H9 (cell line): ENCODE data around the gene PCDH9. TPM values are rescaled to one million over a fixed set of nuclear protein-coding genes. Genes with fewer than 3 reads are reported as not detected.
"Not testable (repeated sequence)": the region's sequence is repeated elsewhere in the genome, so short reads cannot be mapped to it uniquely, and the experiment has no call there.

Experiments used
- DNase-seq: peaks from one replicate; pipeline ENCODE4 v3.0.0-alpha.2; 2017
- H2AFZ ChIP-seq: one replicate; pipeline ENCODE4 v1.6.1; 2013; ENCODE audit warnings: mild to moderate bottlenecking, low read length, control low read depth, moderate library complexity
- H2AK5ac ChIP-seq: 2 replicates; pipeline ENCODE4 v1.6.1; 2013; ENCODE audit warnings: low read length, control low read depth, mixed read lengths; ENCODE audit not compliant: insufficient read length
- H2BK120ac ChIP-seq: one replicate; pipeline ENCODE4 v1.6.1; 2013; ENCODE audit warnings: low read depth, mild to moderate bottlenecking, low read length, control low read depth, inconsistent platforms; ENCODE audit not compliant: poor library complexity, severe bottlenecking
- H2BK12ac ChIP-seq: 2 replicates; pipeline ENCODE4 v1.6.1; 2013; ENCODE audit warnings: low read length, control low read depth, mixed read lengths, low read depth; ENCODE audit not compliant: insufficient read length
- H2BK15ac ChIP-seq: 2 replicates; pipeline ENCODE4 v1.6.1; 2013; ENCODE audit warnings: low read depth, low read length, control low read depth
- H2BK20ac ChIP-seq: one replicate; pipeline ENCODE4 v1.6.1; 2013; ENCODE audit warnings: low read depth, mild to moderate bottlenecking, low read length, control low read depth, inconsistent platforms; ENCODE audit not compliant: poor library complexity, severe bottlenecking
- H2BK5ac ChIP-seq: 2 replicates; pipeline ENCODE4 v1.6.1; 2013; ENCODE audit warnings: low read length, control low read depth, mixed read lengths; ENCODE audit not compliant: insufficient read length
- H3K14ac ChIP-seq: 2 replicates; pipeline ENCODE4 v1.6.1; 2013; ENCODE audit warnings: low read length, control low read depth; ENCODE audit not compliant: insufficient read depth
- H3K18ac ChIP-seq: 2 replicates; pipeline ENCODE4 v1.6.1; 2013; ENCODE audit warnings: low read depth, mild to moderate bottlenecking, mixed read lengths, low read length, control low read depth; ENCODE audit not compliant: insufficient read length
- H3K23ac ChIP-seq: 2 replicates; pipeline ENCODE4 v1.6.1; 2013; ENCODE audit warnings: low read length, control low read depth, mixed read lengths, low read depth; ENCODE audit not compliant: insufficient read length
- H3K23me2 ChIP-seq: 2 replicates; pipeline ENCODE4 v1.6.1; 2013; ENCODE audit warnings: low read depth, mild to moderate bottlenecking, mixed read lengths, low read length, control low read depth; ENCODE audit not compliant: insufficient read length, poor library complexity, severe bottlenecking
- H3K27ac ChIP-seq: 2 replicates; pipeline ENCODE4 v1.5.1; 2013; ENCODE audit warnings: low read length, control low read depth, mixed read lengths, low read depth; ENCODE audit not compliant: insufficient read length
- H3K27me3 ChIP-seq: 2 replicates; pipeline ENCODE4 v1.6.1; 2013; ENCODE audit warnings: low read length, control low read depth, inconsistent platforms; ENCODE audit not compliant: insufficient read depth
- H3K4ac ChIP-seq: 2 replicates; pipeline ENCODE4 v1.6.1; 2013; ENCODE audit warnings: low read depth, mild to moderate bottlenecking, control low read depth, inconsistent platforms, low read length, moderate library complexity
- H3K4me1 ChIP-seq: 2 replicates; pipeline ENCODE4 v1.6.1; 2013; ENCODE audit warnings: low read length, control low read depth, inconsistent platforms; ENCODE audit not compliant: insufficient read depth
- H3K4me2 ChIP-seq: 2 replicates; pipeline ENCODE4 v1.6.1; 2013; ENCODE audit warnings: low read length, control low read depth, mixed read lengths; ENCODE audit not compliant: insufficient read length, insufficient read depth
- H3K56ac ChIP-seq: 2 replicates; pipeline ENCODE4 v1.6.1; 2013; ENCODE audit warnings: low read depth, mild to moderate bottlenecking, mixed read lengths, low read length, control low read depth; ENCODE audit not compliant: insufficient read length
- H3K79me1 ChIP-seq: 2 replicates; pipeline ENCODE4 v1.6.1; 2013; ENCODE audit warnings: low read depth, mild to moderate bottlenecking, moderate library complexity, low read length, control low read depth, inconsistent platforms; ENCODE audit not compliant: insufficient read depth, poor library complexity, severe bottlenecking
- H3K79me2 ChIP-seq: 2 replicates; pipeline ENCODE4 v1.6.1; 2013; ENCODE audit warnings: low read length, control low read depth, inconsistent platforms; ENCODE audit not compliant: insufficient read depth
- H3K9ac ChIP-seq: 2 replicates; pipeline ENCODE4 v1.6.1; 2013; ENCODE audit warnings: low read length, control low read depth, mixed read lengths; ENCODE audit not compliant: insufficient read length; ENCODE audit errors: extremely low read depth
- H3K9me3 ChIP-seq: one replicate; pipeline ENCODE4 v1.6.1; 2013; ENCODE audit warnings: low read depth, low read length, inconsistent platforms; ENCODE audit not compliant: control insufficient read depth
- H3T11ph ChIP-seq: one replicate; pipeline ENCODE4 v1.6.1; 2013; ENCODE audit warnings: mild to moderate bottlenecking, low read length, control low read depth, inconsistent platforms
- H4K20me1 ChIP-seq: one replicate; pipeline ENCODE4 v1.6.1; 2013; ENCODE audit not compliant: control insufficient read depth, insufficient read length, insufficient read depth
- H4K5ac ChIP-seq: 2 replicates; pipeline ENCODE4 v1.6.1; 2013; ENCODE audit warnings: low read depth, mild to moderate bottlenecking, mixed read lengths, low read length, control low read depth; ENCODE audit not compliant: insufficient read length
- H4K8ac ChIP-seq: replicated peaks from 2 replicates; pipeline ENCODE4 v1.6.1; 2013; ENCODE audit warnings: low read length, control low read depth, mixed read lengths, low read depth; ENCODE audit not compliant: insufficient read length
- H4K91ac ChIP-seq: 2 replicates; pipeline ENCODE4 v1.6.1; 2013; ENCODE audit warnings: low read depth, mild to moderate bottlenecking, moderate library complexity, mixed read lengths, low read length, control low read depth; ENCODE audit not compliant: insufficient read length
- H3K27ac Mint-ChIP-seq, 3 experiments: 2 replicates in 2 of 3; 3 replicates in 1 of 3; pipeline ENCODE4 v1.8.0; 2020 to 2021; ENCODE audit warnings: mixed read lengths in 3 of 3, mild to moderate bottlenecking in 1 of 3, moderate library complexity in 1 of 3
- H3K27me3 Mint-ChIP-seq: 2 replicates; pipeline ENCODE4 v1.8.0; 2021; ENCODE audit warnings: low read depth, mild to moderate bottlenecking, moderate library complexity, mixed read lengths
- H3K36me3 Mint-ChIP-seq, 3 experiments: 2 replicates in 2 of 3; 3 replicates in 1 of 3; pipeline ENCODE4 v1.8.0; 2020 to 2021; ENCODE audit warnings: low read depth in 3 of 3, mixed read lengths in 3 of 3; ENCODE audit not compliant: insufficient read depth in 1 of 3
- H3K4me1 Mint-ChIP-seq, 2 experiments: 2 replicates each; pipeline ENCODE4 v1.8.0; 2020; ENCODE audit warnings: mixed read lengths in 2 of 2
- H3K4me3 Mint-ChIP-seq, 2 experiments: 2 replicates in 1 of 2; 3 replicates in 1 of 2; pipeline ENCODE4 v1.8.0; 2020 to 2021; ENCODE audit warnings: mild to moderate bottlenecking in 2 of 2, mixed read lengths in 2 of 2, moderate library complexity in 1 of 2
- H3K9me3 Mint-ChIP-seq, 2 experiments: 2 replicates in 1 of 2; 3 replicates in 1 of 2; pipeline ENCODE4 v1.8.0; 2020; ENCODE audit warnings: mild to moderate bottlenecking in 2 of 2, mixed read lengths in 2 of 2, moderate library complexity in 1 of 2
- CTCF ChIP-seq: fragments of 200-600 bp; sonication (generic); conservative IDR thresholded peaks from 3 replicates; pipeline ENCODE4 v1.8.0; 2021; ENCODE audit warnings: antibody characterized with exemption, mild to moderate bottlenecking
- WGBS: extraction: QIAGEN DNeasy Blood & Tissue Kit; methylation state at CpG from one replicate; pipeline ENCODE4 v1.1.7; 2013; ENCODE audit warnings: missing lambda C conversion rate, low lambda C conversion rate, mixed read lengths; ENCODE audit not compliant: insufficient read length; ENCODE audit errors: extremely low coverage; 5-methylcytosine and 5-hydroxymethylcytosine counted together
- total RNA-seq: library from RNA; stranded (reverse); gene quantifications from 2 replicates; pipeline ENCODE4 v1.2.1, GENCODE V29; 2021

Gene PCDH9
- total RNA-seq, 1 experiment from 2014 or later, result 0.11 TPM

DNA sequence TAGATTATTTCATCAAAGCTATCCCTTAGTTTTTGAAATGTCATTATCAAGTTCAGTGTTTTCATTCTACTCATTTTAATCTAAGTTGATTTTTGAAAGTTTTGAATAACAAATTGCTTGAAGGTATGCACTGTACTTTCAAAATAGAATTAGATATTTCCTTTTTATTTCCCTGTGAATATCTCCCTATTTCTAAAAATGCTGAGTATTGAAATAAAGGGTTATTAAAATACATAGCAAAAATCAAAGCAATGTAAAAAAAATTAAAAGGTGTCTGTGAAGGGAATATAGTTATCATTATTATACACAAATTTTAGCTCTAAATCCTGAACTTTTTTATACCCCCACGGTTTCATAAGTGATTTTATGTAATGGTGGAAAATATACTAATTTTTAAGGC is 967.8 kb downstream of the PCDH9 start:
- H3K79me1 ChIP-seq, result no peaks in the 10 kb centered on the region
- H2BK120ac ChIP-seq, result no peak overlapping the region
- H3K9me3 Mint-ChIP-seq, result peaks cover 19 to 22% of the 10 kb centered on the region in 2 experiments
- no CpG with 5 or more reads among the region's 1 CpG for WGBS
- no peak overlapping the region for H3K27ac ChIP-seq
- no peak overlapping the region for H2BK5ac ChIP-seq
- no peak overlapping the region for H4K8ac ChIP-seq
- no peak overlapping the region for H2AFZ ChIP-seq
- no peaks in the 10 kb centered on the region; the same call in none of the 2 replicates for H3K27me3 Mint-ChIP-seq
- H3K14ac ChIP-seq, result no peak overlapping the region
- H3K4me2 ChIP-seq, result no peak overlapping the region
- H4K5ac ChIP-seq, result no peak overlapping the region
- no peaks in the 10 kb centered on the region for H3K4me1 ChIP-seq
- no peak overlapping the region for H3K56ac ChIP-seq
- H3K79me2 ChIP-seq, result no peaks in the 10 kb centered on the region
- H2BK15ac ChIP-seq, result no peak overlapping the region
- no peak overlapping the region for H3K4me3 Mint-ChIP-seq
- H3K36me3 Mint-ChIP-seq, result peaks cover 0 to 12% (median 11%) of the 10 kb centered on the region in 3 experiments; a peak in 6 of 7 replicates
- no peak overlapping the region for H3K27ac Mint-ChIP-seq
- H3K9me3 ChIP-seq, result no peaks in the 10 kb centered on the region
- H3K4me1 Mint-ChIP-seq, result no peaks in the 10 kb centered on the region
- H3T11ph ChIP-seq, result no peak overlapping the region
- no peak overlapping the region for H2BK12ac ChIP-seq
- H2AK5ac ChIP-seq, result no peak overlapping the region
- no peaks in the 10 kb centered on the region for H3K23me2 ChIP-seq
- H3K9ac ChIP-seq, result no peak overlapping the region
- no peaks in the 10 kb centered on the region for H4K20me1 ChIP-seq
- no peak overlapping the region for H2BK20ac ChIP-seq
- no peak overlapping the region for H3K23ac ChIP-seq
- H3K27me3 ChIP-seq, result no peaks in the 10 kb centered on the region
- H3K18ac ChIP-seq, result no peak overlapping the region
- H3K4ac ChIP-seq, result no peak overlapping the region
- H4K91ac ChIP-seq, result no peak overlapping the region
- no peak for TF ChIP-seq CTCF
- no peak for DNase-seq

DNA sequence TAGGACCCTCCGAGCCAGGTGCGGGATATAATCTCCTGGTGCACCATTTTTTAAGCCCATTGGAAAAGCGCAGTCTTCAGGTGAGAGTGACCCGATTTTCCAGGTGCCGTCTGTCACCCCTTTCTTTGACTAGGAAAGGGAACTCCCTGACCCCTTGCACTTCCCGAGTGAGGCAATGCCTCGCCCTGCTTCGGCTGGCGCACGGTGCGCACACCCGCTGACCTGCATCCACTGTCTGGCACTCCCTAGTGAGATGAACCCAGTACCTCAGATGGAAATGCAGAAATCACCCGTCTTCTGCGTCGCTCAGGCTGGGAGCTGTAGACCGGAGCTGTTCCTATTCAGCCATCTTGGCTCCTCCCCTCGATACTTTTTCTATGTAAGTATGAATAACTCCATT is 970.7 kb downstream of the PCDH9 start:
- not testable (repeated sequence) for H3K9me3 ChIP-seq, H3K18ac ChIP-seq, H3K14ac ChIP-seq, H3K4me1 Mint-ChIP-seq, H2BK15ac ChIP-seq, H3K79me1 ChIP-seq, H3K27ac ChIP-seq, H4K5ac ChIP-seq, H3K27ac Mint-ChIP-seq, H2BK12ac ChIP-seq, H3K4ac ChIP-seq, H2AFZ ChIP-seq, DNase-seq, H3K9ac ChIP-seq, H4K20me1 ChIP-seq, H3K4me1 ChIP-seq, H3K4me3 Mint-ChIP-seq, H3K79me2 ChIP-seq, H3K27me3 Mint-ChIP-seq, H3K27me3 ChIP-seq, H2BK20ac ChIP-seq, H2BK120ac ChIP-seq, H3K23ac ChIP-seq, H2BK5ac ChIP-seq, H3K4me2 ChIP-seq, H4K91ac ChIP-seq, H3K56ac ChIP-seq, H3K23me2 ChIP-seq, H2AK5ac ChIP-seq, H3T11ph ChIP-seq, H4K8ac ChIP-seq
- WGBS, result no CpG with 5 or more reads among the region's 17 CpGs
- peaks cover 24 to 26% of the 10 kb centered on the region in 2 experiments for H3K9me3 Mint-ChIP-seq
- H3K36me3 Mint-ChIP-seq, result peaks cover 0 to 12% (median 11%) of the 10 kb centered on the region in 3 experiments
